ENCODE measurements around the gene GRM7.

Gene GRM7

DNA sequence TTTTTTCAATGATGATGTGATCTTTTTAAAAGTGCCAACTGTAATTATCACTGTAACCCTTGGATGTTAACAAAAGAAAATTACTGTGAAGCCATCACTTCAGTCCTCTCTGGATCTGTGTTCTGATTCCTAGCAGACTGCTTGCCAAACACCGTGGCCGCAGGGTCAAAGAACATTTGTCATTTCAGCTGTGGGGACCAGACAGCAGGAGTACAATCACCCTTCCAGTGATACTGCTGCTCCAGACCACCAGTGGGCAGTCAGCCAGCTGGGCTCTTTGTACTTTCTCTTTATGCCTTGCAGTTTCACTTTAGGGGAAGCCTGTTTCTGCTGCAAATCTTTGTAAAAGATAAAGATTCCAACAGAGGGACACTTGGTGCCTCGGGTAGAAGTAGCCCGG, 770.0 kb downstream of the GRM7 start:
- POLR2A ChIA-PET = no interaction called here
- CTCF ChIA-PET = interaction anchor here (1.2 kb wide), 1 partner anchor 8 kb away, joined by 3 read pairs; no protein-coding TSS in a partner anchor
- TF ChIP-seq, protein P1, sequence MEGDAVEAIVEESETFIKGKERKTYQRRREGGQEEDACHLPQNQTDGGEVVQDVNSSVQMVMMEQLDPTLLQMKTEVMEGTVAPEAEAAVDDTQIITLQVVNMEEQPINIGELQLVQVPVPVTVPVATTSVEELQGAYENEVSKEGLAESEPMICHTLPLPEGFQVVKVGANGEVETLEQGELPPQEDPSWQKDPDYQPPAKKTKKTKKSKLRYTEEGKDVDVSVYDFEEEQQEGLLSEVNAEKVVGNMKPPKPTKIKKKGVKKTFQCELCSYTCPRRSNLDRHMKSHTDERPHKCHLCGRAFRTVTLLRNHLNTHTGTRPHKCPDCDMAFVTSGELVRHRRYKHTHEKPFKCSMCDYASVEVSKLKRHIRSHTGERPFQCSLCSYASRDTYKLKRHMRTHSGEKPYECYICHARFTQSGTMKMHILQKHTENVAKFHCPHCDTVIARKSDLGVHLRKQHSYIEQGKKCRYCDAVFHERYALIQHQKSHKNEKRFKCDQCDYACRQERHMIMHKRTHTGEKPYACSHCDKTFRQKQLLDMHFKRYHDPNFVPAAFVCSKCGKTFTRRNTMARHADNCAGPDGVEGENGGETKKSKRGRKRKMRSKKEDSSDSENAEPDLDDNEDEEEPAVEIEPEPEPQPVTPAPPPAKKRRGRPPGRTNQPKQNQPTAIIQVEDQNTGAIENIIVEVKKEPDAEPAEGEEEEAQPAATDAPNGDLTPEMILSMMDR (IDR thresholded peaks at IDR 0.05; ENCODE audit: control extremely low read depth, extremely low read depth, low read depth, missing control alignments) = no peak
- DNase-seq (ENCODE audit: extremely low spot score) = no peak

DNA sequence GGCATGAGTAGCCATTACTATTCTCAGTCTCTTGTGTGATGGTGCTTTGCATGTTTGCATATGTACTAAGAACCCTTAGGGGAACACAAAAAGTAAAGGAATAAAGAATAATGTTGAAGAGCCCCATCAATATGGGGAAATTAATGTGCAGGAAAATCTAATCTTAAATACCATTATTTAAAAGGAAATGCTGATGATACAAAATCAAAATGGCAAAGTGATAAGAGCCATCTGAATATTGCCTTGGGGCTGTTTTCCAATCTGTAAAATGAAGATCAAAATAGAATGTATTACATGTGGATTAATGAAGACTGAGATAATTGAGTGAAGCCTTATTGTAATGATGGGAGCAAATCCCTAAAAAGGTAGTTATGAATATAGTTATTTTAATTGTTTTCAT, 771.4 kb downstream of the GRM7 start:
- ChIA-PET CTCF (no interaction called here), POLR2A (no interaction called here)
- DNase-seq (ENCODE audit: extremely low spot score) = no peak
- TF ChIP-seq, protein P1 (IDR thresholded peaks at IDR 0.05; ENCODE audit: control extremely low read depth, extremely low read depth, low read depth, missing control alignments) = no peak

DNA sequence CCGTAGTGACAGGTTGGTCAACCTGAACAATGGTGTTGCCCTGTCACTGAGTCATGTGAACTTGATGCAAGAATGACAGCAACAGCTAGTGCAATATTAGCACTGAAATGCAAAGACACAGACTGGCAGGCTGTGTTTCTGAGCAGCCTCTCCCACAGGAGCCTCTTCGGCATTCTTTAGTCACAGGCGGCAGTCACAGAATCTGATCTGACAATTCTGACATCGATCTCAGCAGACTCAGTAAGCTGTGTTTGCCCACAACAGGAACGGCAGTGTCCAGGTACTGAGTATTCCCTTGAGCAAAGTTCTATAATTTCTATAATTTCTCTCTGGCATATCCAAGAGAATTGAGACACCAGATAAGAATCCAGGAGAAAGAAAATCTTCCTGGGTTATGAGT, 776.8 kb downstream of the GRM7 start:
- ChIA-PET CTCF (no interaction called here), POLR2A (no interaction called here)
- TF ChIP-seq, protein P1 (IDR thresholded peaks at IDR 0.05; ENCODE audit: control extremely low read depth, extremely low read depth, low read depth, missing control alignments) = no peak
- no peak for DNase-seq (ENCODE audit: extremely low spot score)

DNA sequence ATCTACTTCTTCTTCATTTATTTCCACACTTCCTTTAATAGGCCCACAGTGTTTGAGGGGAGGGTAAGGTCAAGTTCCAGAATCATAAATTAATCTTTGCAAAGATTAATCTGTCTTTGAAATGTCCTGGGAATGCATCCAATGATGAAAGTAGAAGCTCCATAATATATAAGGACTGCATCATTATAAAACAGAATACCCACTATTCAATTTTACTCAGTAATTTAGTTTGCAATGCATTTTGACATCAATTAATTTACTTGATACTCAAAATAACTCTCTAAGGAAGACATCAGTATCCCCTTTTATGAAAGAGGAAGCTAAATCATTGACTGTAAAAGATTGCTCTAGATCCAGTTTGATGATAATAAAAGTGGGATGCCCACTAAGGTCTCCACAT, 777.2 kb downstream of the GRM7 start:
- ChIA-PET CTCF (no interaction called here), POLR2A (no interaction called here)
- TF ChIP-seq, protein P1 (IDR thresholded peaks at IDR 0.05; ENCODE audit: control extremely low read depth, extremely low read depth, low read depth, missing control alignments) = no peak
- no peak for DNase-seq (ENCODE audit: extremely low spot score)

DNA sequence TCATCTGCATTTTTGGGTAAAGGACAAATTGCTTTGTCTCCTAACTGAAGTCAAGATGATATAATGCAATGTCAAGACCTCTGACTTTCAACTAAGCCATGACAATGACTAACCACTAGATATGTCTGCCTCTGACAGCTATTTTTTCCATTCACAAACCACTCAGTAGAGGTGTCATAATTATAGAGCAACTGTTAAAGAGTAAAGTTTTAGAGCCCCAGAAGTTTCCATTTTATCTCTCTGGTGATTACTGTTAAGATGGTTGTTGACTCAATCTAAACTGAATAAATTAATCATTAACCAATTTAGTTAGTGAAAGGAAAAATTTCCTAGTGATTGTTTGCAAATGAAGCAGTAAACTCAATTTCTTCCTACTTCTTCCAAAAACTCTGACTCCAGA, 779.9 kb downstream of the GRM7 start:
- no peak for DNase-seq (ENCODE audit: extremely low spot score)
- TF ChIP-seq, protein P1 (IDR thresholded peaks at IDR 0.05; ENCODE audit: control extremely low read depth, extremely low read depth, low read depth, missing control alignments) = no peak
- CTCF ChIA-PET = interaction anchor here (1.6 kb wide), 1 partner anchor 12 kb away, joined by 4 read pairs; no protein-coding TSS in a partner anchor
- POLR2A ChIA-PET = no interaction called here

DNA sequence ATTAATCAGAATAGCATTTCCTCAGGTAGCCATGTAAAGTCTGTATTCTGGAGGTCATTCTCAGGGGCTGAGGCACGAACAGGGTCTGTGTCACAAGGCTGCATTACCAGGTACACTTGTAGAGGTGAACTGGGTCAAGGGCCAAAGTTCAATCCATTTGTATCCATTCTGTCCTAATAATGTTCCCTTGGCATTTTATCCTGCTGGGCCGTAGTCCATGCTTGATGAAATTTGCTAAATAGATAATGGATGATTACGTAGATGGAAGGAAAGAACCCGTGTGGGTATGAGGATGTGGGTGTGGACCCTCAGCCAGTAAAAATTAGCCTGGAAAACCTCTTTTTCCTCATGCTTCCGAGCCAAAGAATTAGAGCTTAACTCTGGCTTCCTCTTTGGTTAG, 785.9 kb downstream of the GRM7 start:
- ChIA-PET POLR2A (no interaction called here), CTCF (interaction anchor here (1.4 kb wide), 1 partner anchor 35 kb away, joined by 3 read pairs; no protein-coding TSS in a partner anchor)
- TF ChIP-seq, protein P1 (IDR thresholded peaks at IDR 0.05; ENCODE audit: control extremely low read depth, extremely low read depth, low read depth, missing control alignments) = no peak
- no peak for DNase-seq (ENCODE audit: extremely low spot score)

DNA sequence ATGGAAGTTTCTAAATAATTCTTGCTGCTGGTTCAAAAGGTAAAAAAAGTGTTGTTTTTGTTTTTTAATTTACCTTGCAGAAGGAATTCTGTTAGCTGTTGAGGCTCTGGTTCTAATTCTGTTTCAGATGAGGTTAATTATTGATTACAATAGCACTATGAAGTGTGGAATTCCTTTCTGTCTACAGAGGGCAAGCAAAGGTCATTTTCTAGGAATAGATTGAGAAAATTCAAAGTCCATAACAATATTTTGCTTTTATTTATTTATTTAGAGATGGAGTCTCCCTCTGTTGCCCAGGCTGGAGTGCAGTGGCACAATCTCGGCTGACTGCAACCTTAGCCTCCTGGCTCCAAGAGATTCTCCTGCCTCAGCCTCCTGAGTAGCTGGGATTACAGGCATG, 789.6 kb downstream of the GRM7 start:
- TF ChIP-seq, protein P1 (IDR thresholded peaks at IDR 0.05; ENCODE audit: control extremely low read depth, extremely low read depth, low read depth, missing control alignments) = no peak
- ChIA-PET POLR2A (no interaction called here), CTCF (interaction anchor here (0.9 kb wide), 1 partner anchor 34 kb away, joined by 3 read pairs; no protein-coding TSS in a partner anchor)
- no peak for DNase-seq (ENCODE audit: extremely low spot score)
